ENCODE measurements around the gene URGCP. TPM values are rescaled to one million over a fixed set of nuclear protein-coding genes. Genes with fewer than 3 reads are reported as not detected.

URGCP gene
- total RNA-seq, 1 experiment from 2014 or later: 30.7 TPM

DNA sequence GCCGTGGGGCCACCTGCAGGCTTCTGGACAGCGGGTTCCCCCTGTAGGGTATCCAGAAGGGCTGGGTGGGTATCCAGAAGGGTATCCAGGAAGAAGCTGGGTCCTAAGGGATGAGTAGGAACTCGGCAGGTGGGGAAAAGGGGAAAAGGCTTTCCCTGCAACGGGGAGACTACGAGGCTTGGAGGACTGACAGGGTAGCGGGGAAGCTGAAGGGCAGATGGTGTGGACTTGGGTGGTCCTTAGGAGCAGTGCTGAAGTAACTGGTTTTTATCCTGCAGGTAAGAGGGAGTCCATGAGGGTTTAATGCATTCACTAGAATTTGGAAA, 20.4 kb upstream of the URGCP start:
- Histone ChIP-seq H3K4me1 (ENCODE audit: insufficient read depth, low read length) (no peaks in the 10 kb centered on the region), H2AFZ (ENCODE audit: low read length) (no peak overlapping the region), H4K91ac (ENCODE audit: insufficient read length, low read depth, low read length) (no peak overlapping the region), H3K23me2 (ENCODE audit: insufficient read length, low read depth, low read length, poor library complexity, severe bottlenecking) (peaks cover 3% of the 10 kb centered on the region), H3K79me1 (ENCODE audit: insufficient read depth, low read depth, low read length, poor library complexity, severe bottlenecking) (no peaks in the 10 kb centered on the region), H3K23ac (ENCODE audit: insufficient read length, low read depth, low read length) (no peak overlapping the region), H3K4ac (ENCODE audit: low read depth, low read length) (no peak overlapping the region), H3K18ac (ENCODE audit: insufficient read length, low read depth, low read length) (no peak overlapping the region), H4K5ac (ENCODE audit: insufficient read length, low read depth, low read length) (no peak overlapping the region), H3K79me2 (ENCODE audit: insufficient read depth, low read length) (no peaks in the 10 kb centered on the region), H2BK5ac (ENCODE audit: insufficient read length, low read length) (no peak overlapping the region), H3K56ac (ENCODE audit: insufficient read length, low read depth, low read length) (no peak overlapping the region), H2BK20ac (ENCODE audit: low read depth, low read length, poor library complexity, severe bottlenecking) (no peak overlapping the region), H2BK120ac (ENCODE audit: low read depth, low read length, poor library complexity, severe bottlenecking) (no peak overlapping the region), H3K27ac (ENCODE audit: insufficient read length, low read depth, low read length) (no peak overlapping the region), H2BK15ac (ENCODE audit: low read depth, low read length) (no peak overlapping the region), H2BK12ac (ENCODE audit: insufficient read length, low read depth, low read length) (no peak overlapping the region), H3K27me3 (ENCODE audit: insufficient read depth, low read length) (peaks cover 3% of the 10 kb centered on the region; the same call in 1 of the 2 replicates), H3K9ac (ENCODE audit: extremely low read depth, insufficient read length, low read length) (no peak overlapping the region), H3T11ph (ENCODE audit: low read length) (no peak overlapping the region), H3K14ac (ENCODE audit: insufficient read depth, low read length) (no peak overlapping the region), H3K9me3 (ENCODE audit: control insufficient read depth, low read depth, low read length) (no peaks in the 10 kb centered on the region), H3K4me2 (ENCODE audit: insufficient read depth, insufficient read length, low read length) (peak overlapping the region; percentile 73), H4K8ac (replicated peaks; ENCODE audit: insufficient read length, low read depth, low read length) (no peak overlapping the region), H4K20me1 (ENCODE audit: control insufficient read depth, insufficient read depth, insufficient read length) (no peaks in the 10 kb centered on the region), H2AK5ac (ENCODE audit: insufficient read length, low read length) (no peak overlapping the region)
- Mint-ChIP-seq H3K4me1 (peaks cover 5 to 7% of the 10 kb centered on the region in 2 experiments), H3K9me3 (peaks cover 2 to 3% of the 10 kb centered on the region in 2 experiments; a peak in 2 of 5 replicates), H3K27me3 (ENCODE audit: low read depth) (peaks cover 36% of the 10 kb centered on the region), H3K27ac (no peak overlapping the region), H3K36me3 (ENCODE audit: insufficient read depth in 1 of 3, low read depth in 3 of 3) (peaks cover 0 to 5% (median 0%) of the 10 kb centered on the region in 3 experiments; a peak in 2 of 7 replicates), H3K4me3 (peak overlapping the region; percentile 69 to 75)
- no CpG with 5 or more reads among the region's 6 CpGs for WGBS (ENCODE audit: extremely low coverage, insufficient read length, low lambda C conversion rate)
- TF ChIP-seq, protein P1, sequence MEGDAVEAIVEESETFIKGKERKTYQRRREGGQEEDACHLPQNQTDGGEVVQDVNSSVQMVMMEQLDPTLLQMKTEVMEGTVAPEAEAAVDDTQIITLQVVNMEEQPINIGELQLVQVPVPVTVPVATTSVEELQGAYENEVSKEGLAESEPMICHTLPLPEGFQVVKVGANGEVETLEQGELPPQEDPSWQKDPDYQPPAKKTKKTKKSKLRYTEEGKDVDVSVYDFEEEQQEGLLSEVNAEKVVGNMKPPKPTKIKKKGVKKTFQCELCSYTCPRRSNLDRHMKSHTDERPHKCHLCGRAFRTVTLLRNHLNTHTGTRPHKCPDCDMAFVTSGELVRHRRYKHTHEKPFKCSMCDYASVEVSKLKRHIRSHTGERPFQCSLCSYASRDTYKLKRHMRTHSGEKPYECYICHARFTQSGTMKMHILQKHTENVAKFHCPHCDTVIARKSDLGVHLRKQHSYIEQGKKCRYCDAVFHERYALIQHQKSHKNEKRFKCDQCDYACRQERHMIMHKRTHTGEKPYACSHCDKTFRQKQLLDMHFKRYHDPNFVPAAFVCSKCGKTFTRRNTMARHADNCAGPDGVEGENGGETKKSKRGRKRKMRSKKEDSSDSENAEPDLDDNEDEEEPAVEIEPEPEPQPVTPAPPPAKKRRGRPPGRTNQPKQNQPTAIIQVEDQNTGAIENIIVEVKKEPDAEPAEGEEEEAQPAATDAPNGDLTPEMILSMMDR (conservative IDR thresholded peaks at IDR 0.05): no peak
- no peak for DNase-seq

All from H9 (cell line).